SK-N-SH treated with all-trans-retinoic acid at 6 μM for 48 hours (cell line): ENCODE data around the gene ARHGEF2.

Source experiments
- ATAC-seq: fragments of 200-7000 bp; cut with Tn5 transposase; 3 replicates; pipeline ENCODE4 v1.9.1; 2020; ENCODE audit warnings: mild to moderate bottlenecking, moderate library complexity
- ARNTL ChIP-seq: fragments of 450-650 bp; formaldehyde crosslinking; IDR thresholded peaks from 2 replicates; pipeline ENCODE4 v1.5.0; 2020; ENCODE audit warnings: low read depth, mild to moderate bottlenecking, moderate library complexity, borderline replicate concordance
- BACH2 ChIP-seq: fragments of 250-450 bp; sonication (Bioruptor Pico); IDR thresholded peaks from 2 replicates; pipeline ENCODE4 v1.9.0; 2021; ENCODE audit warnings: mild to moderate bottlenecking, borderline replicate concordance
- CREB5 ChIP-seq: fragments of 250-450 bp; sonication (Bioruptor Pico); IDR thresholded peaks from 2 replicates; pipeline ENCODE4 v1.5.1; 2020; ENCODE audit warnings: low read depth, mild to moderate bottlenecking, moderate library complexity
- CSDC2 ChIP-seq: fragments of 250-450 bp; sonication (Bioruptor Pico); IDR thresholded peaks from 2 replicates; pipeline ENCODE4 v1.5.0; 2020; ENCODE audit warnings: mild to moderate bottlenecking, moderate library complexity
- CSRNP3 ChIP-seq: fragments of 250-450 bp; sonication (Bioruptor Pico); IDR thresholded peaks from 2 replicates; pipeline ENCODE4 v1.5.1; 2021; ENCODE audit warnings: mild to moderate bottlenecking, moderate library complexity
- ESRRG ChIP-seq: fragments of 250-450 bp; sonication (Bioruptor Pico); IDR thresholded peaks from 2 replicates; pipeline ENCODE4 v1.6.1; 2021; ENCODE audit warnings: mild to moderate bottlenecking
- GLIS3 ChIP-seq: fragments of 250-450 bp; sonication (Bioruptor Pico); IDR thresholded peaks from 2 replicates; pipeline ENCODE4 v1.5.0; 2020; ENCODE audit warnings: mild to moderate bottlenecking, moderate library complexity
- ISL1 ChIP-seq: fragments of 250-450 bp; sonication (Bioruptor Pico); IDR thresholded peaks from 2 replicates; pipeline ENCODE4 v2.1.2; 2022; ENCODE audit warnings: mild to moderate bottlenecking, moderate library complexity
- OSR1 ChIP-seq: fragments of 250-450 bp; sonication (Bioruptor Pico); IDR thresholded peaks from 2 replicates; pipeline ENCODE4 v1.8.0; 2022; ENCODE audit warnings: moderate library complexity, mild to moderate bottlenecking, inconsistent platforms
- PATZ1 ChIP-seq: fragments of 250-450 bp; sonication (Bioruptor Pico); IDR thresholded peaks from 2 replicates; pipeline ENCODE4 v1.8.0; 2020; ENCODE audit warnings: mild to moderate bottlenecking, moderate library complexity, borderline replicate concordance
- POU6F1 ChIP-seq: fragments of 250-450 bp; sonication (Bioruptor Pico); IDR thresholded peaks from 2 replicates; pipeline ENCODE4 v1.8.0; 2021; ENCODE audit warnings: low read depth, mild to moderate bottlenecking, moderate library complexity, borderline replicate concordance
- PPARA ChIP-seq: fragments of 250-450 bp; sonication (Bioruptor Pico); IDR thresholded peaks from 2 replicates; pipeline ENCODE4 v1.5.0; 2020; ENCODE audit warnings: mild to moderate bottlenecking, borderline replicate concordance
- RARB ChIP-seq: fragments of 250-450 bp; sonication (Bioruptor Pico); IDR thresholded peaks from 2 replicates; pipeline ENCODE4 v1.8.0; 2021; ENCODE audit warnings: mild to moderate bottlenecking, moderate library complexity
- SNAI2 ChIP-seq: fragments of 250-450 bp; sonication (Bioruptor Pico); IDR thresholded peaks from 2 replicates; pipeline ENCODE4 v1.5.0; 2020; ENCODE audit warnings: mild to moderate bottlenecking, moderate library complexity
- TCF4 ChIP-seq: fragments of 250-450 bp; sonication (Bioruptor Pico); IDR thresholded peaks from 2 replicates; pipeline ENCODE4 v1.8.0; 2021; ENCODE audit warnings: mild to moderate bottlenecking, moderate library complexity, borderline replicate concordance
- TOX ChIP-seq: fragments of 250-450 bp; sonication (Bioruptor Pico); IDR thresholded peaks from 2 replicates; pipeline ENCODE4 v1.8.0; 2021; ENCODE audit warnings: mild to moderate bottlenecking, moderate library complexity, borderline replicate concordance
- TSHZ2 ChIP-seq: fragments of 250-450 bp; sonication (Bioruptor Pico); IDR thresholded peaks from 2 replicates; pipeline ENCODE4 v1.5.0; 2020; ENCODE audit warnings: mild to moderate bottlenecking, moderate library complexity
- ZC3H10 ChIP-seq: fragments of 250-450 bp; sonication (Bioruptor Pico); IDR thresholded peaks from 2 replicates; pipeline ENCODE4 v1.5.1; 2021; ENCODE audit warnings: mild to moderate bottlenecking, moderate library complexity
- ZFP3 ChIP-seq: fragments of 250-450 bp; sonication (Bioruptor Pico); IDR thresholded peaks from 2 replicates; pipeline ENCODE4 v1.5.0; 2020; ENCODE audit warnings: mild to moderate bottlenecking, moderate library complexity
- ZFP30 ChIP-seq: fragments of 450-650 bp; formaldehyde crosslinking; IDR thresholded peaks from 2 replicates; pipeline ENCODE4 v1.5.0; 2022; ENCODE audit warnings: mild to moderate bottlenecking, moderate library complexity
- ZNF565 ChIP-seq: fragments of 450-650 bp; formaldehyde crosslinking; conservative IDR thresholded peaks from 2 replicates; pipeline ENCODE4 v1.5.0; 2020; ENCODE audit warnings: low read depth, mild to moderate bottlenecking, moderate library complexity
- ZNF70 ChIP-seq: fragments of 450-650 bp; formaldehyde crosslinking; IDR thresholded peaks from 2 replicates; pipeline ENCODE4 v1.5.0; 2020; ENCODE audit warnings: mild to moderate bottlenecking, moderate library complexity
- ZNF8 ChIP-seq: fragments of 450-650 bp; formaldehyde crosslinking; IDR thresholded peaks from 2 replicates; pipeline ENCODE4 v1.5.0; 2020; ENCODE audit warnings: mild to moderate bottlenecking, moderate library complexity

ARHGEF2 gene

GRCh38 chr1:155968051-155968400 lies 10.3 kb downstream of the ARHGEF2 start:
- TF ChIP-seq ZNF8 (CRISPR knock-in tag) (no peak), ESRRG (CRISPR knock-in tag) (no peak), TOX (CRISPR knock-in tag) (no peak), GLIS3 (CRISPR knock-in tag) (no peak), PPARA (CRISPR knock-in tag) (no peak), ZC3H10 (CRISPR knock-in tag) (no peak), ARNTL (CRISPR knock-in tag) (no peak), CSRNP3 (CRISPR knock-in tag) (no peak), TCF4 (CRISPR knock-in tag) (no peak), OSR1 (no peak), SNAI2 (CRISPR knock-in tag) (no peak), POU6F1 (CRISPR knock-in tag) (no peak), ZFP30 (CRISPR knock-in tag) (no peak), ZNF565 (CRISPR knock-in tag) (no peak), ZNF70 (CRISPR knock-in tag) (no peak), TSHZ2 (CRISPR knock-in tag) (no peak), RARB (CRISPR knock-in tag) (no peak), ISL1 (CRISPR knock-in tag) (no peak)
- TF ChIP-seq, all 23 proteins: peak for 0
- no peak for ATAC-seq

- no peak for ATAC-seq
- TF ChIP-seq TOX (CRISPR knock-in tag): no peak
- no peak for TF ChIP-seq PATZ1 (CRISPR knock-in tag)
- TF ChIP-seq ARNTL (CRISPR knock-in tag): no peak
- TF ChIP-seq ZFP3 (CRISPR knock-in tag): no peak
- no peak for TF ChIP-seq POU6F1 (CRISPR knock-in tag)
- no peak for TF ChIP-seq ZFP30 (CRISPR knock-in tag)
- no peak for TF ChIP-seq TCF4 (CRISPR knock-in tag)
- no peak for TF ChIP-seq PPARA (CRISPR knock-in tag)
- TF ChIP-seq CREB5 (CRISPR knock-in tag): no peak
- TF ChIP-seq GLIS3 (CRISPR knock-in tag): no peak
- no peak for TF ChIP-seq SNAI2 (CRISPR knock-in tag)
- TF ChIP-seq ISL1 (CRISPR knock-in tag): no peak
- no peak for TF ChIP-seq BACH2
- TF ChIP-seq ZC3H10 (CRISPR knock-in tag): no peak
- no peak for TF ChIP-seq ZNF8 (CRISPR knock-in tag)
- TF ChIP-seq ZNF565 (CRISPR knock-in tag): no peak
- no peak for TF ChIP-seq RARB (CRISPR knock-in tag)
- no peak for TF ChIP-seq ZNF70 (CRISPR knock-in tag)
- TF ChIP-seq CSDC2 (CRISPR knock-in tag): no peak
- TF ChIP-seq, all 23 proteins: peak for 0
Observed at GRCh38 chr1:155967341-155968050, 10.9 kb downstream of the ARHGEF2 start.
